ENCODE measurements around the gene INAVA. TPM values are rescaled to one million over a fixed set of nuclear protein-coding genes. Genes with fewer than 3 reads are reported as not detected.

INAVA gene
- total RNA-seq, 1 donor from 2014 or later: 5.0 TPM

- no peaks in the 10 kb centered on the region for H3K27me3 Mint-ChIP-seq (ENCODE audit: low read depth)
Observed at GRCh38 chr1:200919386-200919785, 24.7 kb downstream of the INAVA start.

GRCh38 chr1:200921571-200922110 is 26.9 kb downstream of the INAVA start:
- H3K27ac Mint-ChIP-seq (ENCODE audit: unreplicated experiment): no peak overlapping the region
- no peaks in the 10 kb centered on the region for H3K27me3 Mint-ChIP-seq (ENCODE audit: low read depth)
- TF ChIP-seq CTCF (IDR thresholded peaks at IDR 0.05): no peak
- DNase-seq (ENCODE audit: low spot score): peak; percentile 49
- H3K4me3 Mint-ChIP-seq (ENCODE audit: unreplicated experiment): no peak overlapping the region
- H3K4me1 Mint-ChIP-seq (ENCODE audit: low read depth): peaks cover 34% of the 10 kb centered on the region
- no peaks in the 10 kb centered on the region for H3K36me3 Mint-ChIP-seq (ENCODE audit: low read depth)
- no peaks in the 10 kb centered on the region for H3K9me3 Mint-ChIP-seq (ENCODE audit: low read depth)

More at GRCh38 chr1:200919386-200919785, 24.7 kb downstream of the INAVA start:
- Mint-ChIP-seq H3K4me3 (ENCODE audit: unreplicated experiment) (no peak overlapping the region), H3K4me1 (ENCODE audit: low read depth) (peaks cover 25% of the 10 kb centered on the region), H3K36me3 (ENCODE audit: low read depth) (no peaks in the 10 kb centered on the region), H3K27ac (ENCODE audit: unreplicated experiment) (no peak overlapping the region), H3K9me3 (ENCODE audit: low read depth) (no peaks in the 10 kb centered on the region)
- peak; percentile 47 for DNase-seq (ENCODE audit: low spot score)
- TF ChIP-seq CTCF (IDR thresholded peaks at IDR 0.05): no peak

DNA sequence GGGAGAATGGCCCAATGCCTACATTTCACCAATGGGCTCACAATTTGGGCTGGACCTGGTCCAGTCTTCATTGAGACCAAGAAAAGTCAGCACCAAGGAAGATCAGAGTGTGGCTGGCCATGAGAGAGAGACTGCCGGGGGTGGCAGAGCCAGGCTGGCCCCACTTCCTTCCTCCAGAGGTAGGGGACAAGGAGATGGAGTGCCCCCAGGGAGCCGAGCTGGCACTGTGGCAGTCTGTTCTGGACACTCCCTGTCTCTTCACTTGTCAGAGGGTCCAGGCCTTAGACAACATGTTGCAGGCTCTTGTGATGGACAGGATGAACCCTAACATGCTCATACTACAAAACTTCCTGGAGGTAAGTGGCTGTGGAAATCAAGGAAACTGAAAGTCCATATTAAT is 27.7 kb downstream of the INAVA start:
- no peaks in the 10 kb centered on the region for H3K27me3 Mint-ChIP-seq (ENCODE audit: low read depth)
- no peak overlapping the region for H3K27ac Mint-ChIP-seq (ENCODE audit: unreplicated experiment)
- H3K4me3 Mint-ChIP-seq (ENCODE audit: unreplicated experiment): no peak overlapping the region
- peaks cover 31% of the 10 kb centered on the region for H3K4me1 Mint-ChIP-seq (ENCODE audit: low read depth)
- no peak for DNase-seq (ENCODE audit: low spot score)
- H3K36me3 Mint-ChIP-seq (ENCODE audit: low read depth): no peaks in the 10 kb centered on the region
- no peak for TF ChIP-seq CTCF (IDR thresholded peaks at IDR 0.05)
- no peaks in the 10 kb centered on the region for H3K9me3 Mint-ChIP-seq (ENCODE audit: low read depth)

DNA sequence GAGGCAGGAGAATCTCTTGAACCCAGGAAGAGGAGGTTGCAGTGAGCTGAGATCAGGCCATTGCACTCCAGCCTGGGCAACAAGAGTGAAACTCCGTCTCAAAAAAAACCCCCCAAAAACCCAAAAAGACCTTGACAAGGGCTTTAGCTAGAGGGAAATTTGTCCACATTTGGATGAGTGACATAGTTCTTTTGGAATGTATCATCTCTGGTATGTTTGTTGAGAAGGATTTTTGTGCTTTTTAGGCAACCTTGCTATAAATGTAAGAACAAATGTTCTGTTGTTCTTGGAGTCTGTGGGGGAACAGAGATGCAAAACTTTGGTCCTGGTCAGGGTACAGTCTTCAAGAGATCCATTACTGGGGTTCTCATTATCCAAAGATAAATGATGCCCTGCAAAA is 28.9 kb downstream of the INAVA start:
- H3K4me3 Mint-ChIP-seq (ENCODE audit: unreplicated experiment): no peak overlapping the region
- TF ChIP-seq CTCF (IDR thresholded peaks at IDR 0.05): no peak
- no peak for DNase-seq (ENCODE audit: low spot score)
- peak overlapping the region; percentile 3 for H3K27ac Mint-ChIP-seq (ENCODE audit: unreplicated experiment)
- H3K4me1 Mint-ChIP-seq (ENCODE audit: low read depth): peaks cover 30% of the 10 kb centered on the region
- no peaks in the 10 kb centered on the region for H3K27me3 Mint-ChIP-seq (ENCODE audit: low read depth)
- no peaks in the 10 kb centered on the region for H3K36me3 Mint-ChIP-seq (ENCODE audit: low read depth)
- H3K9me3 Mint-ChIP-seq (ENCODE audit: low read depth): no peaks in the 10 kb centered on the region

- Mint-ChIP-seq H3K27ac (ENCODE audit: unreplicated experiment) (no peak overlapping the region), H3K9me3 (ENCODE audit: low read depth) (no peaks in the 10 kb centered on the region), H3K4me3 (ENCODE audit: unreplicated experiment) (no peak overlapping the region), H3K4me1 (ENCODE audit: low read depth) (peaks cover 33% of the 10 kb centered on the region), H3K27me3 (ENCODE audit: low read depth) (no peaks in the 10 kb centered on the region), H3K36me3 (ENCODE audit: low read depth) (no peaks in the 10 kb centered on the region)
- DNase-seq (ENCODE audit: low spot score): no peak
- TF ChIP-seq CTCF (IDR thresholded peaks at IDR 0.05): no peak
Observed at GRCh38 chr1:200925831-200926230, 31.1 kb downstream of the INAVA start.

Measured in chondrocyte (in vitro differentiated cells).